ENCODE results near the gene ZNF35.

- TF ChIP-seq FOXM1 (IDR thresholded peaks at IDR 0.05; ENCODE audit: borderline replicate concordance, low read depth), result no peak
- TF ChIP-seq CEBPB (IDR thresholded peaks at IDR 0.05), result no peak
- TF ChIP-seq YY1 (IDR thresholded peaks at IDR 0.05; ENCODE audit: low read depth), result no peak
Measured at GRCh38 chr3:44680921-44681455, 32.5 kb downstream of the ZNF35 start.
